RCC 7860 (cell line): ENCODE data around the gene ADK.

Experiments
- DNase-seq: peaks from one replicate; pipeline ENCODE4 v3.0.0-alpha.2; 2015; ENCODE audit warnings: low spot score
- FAIRE-seq: peaks from 2 replicates; lab custom pipeline; 2012; peaks lifted over from hg19 to GRCh38; lab: Jason Lieb, UNC

The ADK gene

DNA sequence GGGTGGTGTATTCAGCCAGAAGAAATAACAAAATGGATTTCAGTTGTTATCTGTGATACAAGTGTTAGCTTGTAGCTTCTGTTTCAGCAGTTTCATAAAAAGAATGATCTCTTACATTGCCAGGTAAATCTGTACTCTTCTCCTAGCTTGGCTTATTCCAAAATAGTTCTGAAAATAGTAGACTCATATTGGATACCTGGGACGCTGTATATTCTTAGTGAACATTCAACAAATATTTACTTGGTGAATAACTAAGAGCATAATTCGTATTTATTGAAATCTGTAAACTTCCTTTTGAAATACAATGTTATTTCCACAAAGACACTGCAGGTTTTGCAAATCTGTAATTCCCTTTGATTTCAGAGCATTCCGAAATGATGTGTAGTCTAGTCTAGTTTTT lies 249.2 kb downstream of the ADK start:
- no peak for FAIRE-seq

GRCh38 chr10:74406006-74406405 lies 255.0 kb downstream of the ADK start:
- DNase-seq (no peak), FAIRE-seq (no peak)

More for the DNA sequence above, 249.2 kb downstream of the ADK start:
- DNase-seq = no peak

- FAIRE-seq (no peak), DNase-seq (no peak)
Observed at GRCh38 chr10:74415146-74415839, 264.3 kb downstream of the ADK start.

DNA sequence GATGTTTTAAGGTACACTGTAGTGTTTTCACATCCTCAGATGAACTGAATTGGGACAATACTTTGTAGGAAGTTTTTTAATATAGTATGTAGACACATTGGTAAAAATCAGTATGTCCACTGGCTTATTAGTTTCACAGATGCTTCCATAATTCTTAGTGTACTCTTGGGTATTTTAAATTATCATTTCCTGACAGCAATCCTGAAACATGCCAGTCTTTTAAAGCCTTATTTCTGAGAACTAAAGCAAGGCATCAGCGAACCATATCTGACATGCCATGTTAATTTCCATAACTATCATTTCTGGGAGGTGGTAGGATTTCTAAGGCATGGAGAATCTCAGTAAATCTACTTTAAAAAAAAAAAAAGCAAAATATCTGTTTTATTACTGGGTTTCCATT lies 266.4 kb downstream of the ADK start:
- DNase-seq (no peak), FAIRE-seq (no peak)

DNA sequence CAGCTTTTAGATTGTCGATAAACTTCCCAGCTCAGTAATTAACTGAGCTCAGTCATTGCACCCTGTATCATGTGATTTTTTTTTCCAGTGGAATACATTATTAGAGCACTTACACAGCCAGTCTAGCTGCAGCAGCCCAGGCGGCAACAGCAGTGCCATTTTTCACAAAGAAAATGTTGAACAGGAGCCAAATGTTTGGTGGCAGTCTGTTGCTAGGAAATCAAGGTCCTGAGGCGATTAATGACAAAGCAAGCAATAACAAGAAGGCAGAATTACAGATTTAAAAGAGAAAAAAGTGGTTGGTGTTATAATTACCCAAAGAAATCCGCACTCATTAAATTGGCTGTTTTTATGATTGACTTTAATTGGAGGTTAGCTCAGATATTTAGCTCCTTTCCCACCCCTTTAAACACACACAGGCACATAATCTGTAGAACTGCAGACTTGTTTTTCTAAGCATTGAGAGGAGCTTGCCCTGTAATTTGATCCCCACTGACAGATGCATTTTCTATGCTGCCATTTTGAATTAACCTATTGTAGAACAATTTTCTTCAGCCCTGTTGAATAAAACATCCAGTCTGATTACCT lies 267.4 kb downstream of the ADK start:
- FAIRE-seq = no peak
- no peak for DNase-seq

DNA sequence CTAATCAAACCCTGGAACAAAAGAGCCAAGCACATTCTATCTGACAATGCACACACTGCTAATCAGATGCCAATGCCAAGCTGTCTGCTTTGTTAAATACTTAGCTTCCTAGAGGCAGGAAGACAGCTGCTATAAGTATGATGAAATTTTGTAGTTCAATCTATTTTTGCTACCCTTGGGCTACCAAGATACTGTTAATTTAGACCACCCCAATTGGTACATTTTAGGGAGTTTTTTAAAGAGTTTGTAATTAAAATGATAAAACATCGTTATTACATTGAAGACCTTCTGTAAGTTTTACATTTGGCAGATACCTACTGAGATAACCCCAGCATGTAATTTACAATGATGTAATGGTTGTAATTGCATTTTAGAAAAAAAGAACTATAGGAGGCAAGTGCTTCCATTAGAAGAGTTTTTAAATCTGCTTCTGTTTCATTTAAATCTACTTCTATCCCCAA lies 268.5 kb downstream of the ADK start:
- no peak for FAIRE-seq
- no peak for DNase-seq

DNA sequence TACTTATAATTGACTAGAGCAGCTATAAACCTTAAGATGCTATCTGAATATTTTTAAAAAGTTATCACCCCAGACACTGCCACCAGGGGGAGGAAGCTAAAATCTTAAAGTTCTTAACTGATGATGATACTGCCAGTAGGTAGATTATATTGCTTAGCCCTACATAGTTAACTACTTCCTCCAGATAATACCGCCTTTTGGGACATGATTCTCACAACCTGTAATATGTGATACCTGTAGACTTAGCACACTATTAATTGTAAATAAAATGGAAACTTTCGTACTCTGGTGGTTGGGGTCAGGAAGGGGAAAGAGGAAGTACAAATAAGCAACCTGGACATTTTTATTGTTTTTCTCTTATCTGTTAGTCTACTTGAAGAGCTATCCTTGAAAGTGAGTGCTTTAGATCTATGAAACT lies 268.9 kb downstream of the ADK start:
- no peak for DNase-seq
- FAIRE-seq = no peak

DNA sequence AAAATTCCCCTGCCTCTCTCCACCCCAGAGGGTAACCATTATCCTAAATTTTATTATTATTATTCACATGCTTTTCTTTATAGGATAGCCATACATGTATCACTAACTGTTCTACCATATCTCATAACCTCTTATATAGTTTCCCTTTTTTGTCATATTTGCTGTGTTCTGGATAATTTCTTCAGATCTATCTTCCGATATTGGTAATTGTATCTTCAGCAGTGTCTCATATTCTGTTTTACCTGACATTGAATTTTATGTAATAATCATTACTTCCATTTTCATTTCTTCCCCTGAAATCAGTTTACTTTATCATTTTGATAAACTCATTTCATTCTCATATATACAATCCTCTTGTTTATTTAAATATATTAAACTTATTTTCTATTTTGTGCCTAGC lies 273.5 kb downstream of the ADK start:
- DNase-seq = no peak
- no peak for FAIRE-seq

- no peak for FAIRE-seq
Observed at GRCh38 chr10:74425456-74426001, 274.5 kb downstream of the ADK start.

GRCh38 chr10:74431816-74432215 lies 280.8 kb downstream of the ADK start:
- FAIRE-seq (no peak), DNase-seq (no peak)

More at GRCh38 chr10:74425456-74426001, 274.5 kb downstream of the ADK start:
- no peak for DNase-seq

DNA sequence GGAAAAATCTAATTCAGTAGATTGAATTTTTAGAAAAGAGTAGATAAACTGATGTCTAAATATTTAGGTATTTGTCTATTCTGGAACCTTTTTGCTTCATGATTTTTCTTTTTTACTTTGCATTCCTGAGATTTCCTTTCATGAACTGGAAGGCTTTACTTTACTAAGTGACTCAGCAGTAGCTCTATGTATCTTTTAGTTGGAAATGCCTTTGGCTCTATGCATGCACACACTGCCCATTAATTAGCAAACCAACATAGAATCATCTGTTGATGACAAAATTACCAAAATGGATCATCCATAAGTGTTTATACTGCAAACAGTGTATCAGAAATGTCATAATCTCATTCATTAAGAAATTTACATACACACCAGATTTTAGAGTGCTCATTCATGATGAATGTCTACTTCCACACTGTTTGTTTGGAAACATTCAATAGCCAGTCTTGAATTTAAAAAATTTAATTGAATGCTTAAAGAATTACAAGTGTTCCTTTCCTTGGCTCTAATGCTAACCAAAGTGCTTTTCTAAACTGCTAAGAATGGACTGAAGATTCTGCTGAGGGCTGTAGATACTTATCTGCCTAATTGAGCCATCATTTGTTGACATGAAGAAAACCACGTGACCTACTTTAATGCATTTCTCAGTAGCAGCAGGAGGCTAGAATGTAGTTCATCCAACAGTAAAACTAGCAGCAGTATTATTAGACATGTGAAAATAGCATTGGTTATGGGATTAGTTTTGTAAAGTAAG lies 282.0 kb downstream of the ADK start:
- FAIRE-seq = no peak
- no peak for DNase-seq

DNA sequence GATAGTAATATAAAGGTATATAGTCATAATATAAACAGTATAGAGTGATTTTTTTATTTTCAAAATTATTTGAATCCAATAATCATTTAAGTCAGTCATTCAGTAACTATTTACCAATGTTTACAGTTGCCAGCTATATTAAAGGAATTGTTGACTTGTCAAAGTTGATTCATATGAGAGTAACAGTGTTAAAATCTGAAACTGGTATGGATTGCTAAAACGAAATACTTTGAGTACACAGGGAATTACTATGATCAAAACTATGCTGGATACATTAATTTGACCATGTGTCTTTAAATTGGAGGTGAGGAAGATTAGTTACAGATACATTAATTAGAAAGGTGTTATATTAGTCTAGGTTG lies 282.6 kb downstream of the ADK start:
- no peak for FAIRE-seq
- DNase-seq = no peak

GRCh38 chr10:74433993-74434392 lies 283.0 kb downstream of the ADK start:
- DNase-seq (no peak), FAIRE-seq (no peak)

GRCh38 chr10:74434547-74434946 lies 283.5 kb downstream of the ADK start:
- no peak for FAIRE-seq
- DNase-seq = no peak

DNA sequence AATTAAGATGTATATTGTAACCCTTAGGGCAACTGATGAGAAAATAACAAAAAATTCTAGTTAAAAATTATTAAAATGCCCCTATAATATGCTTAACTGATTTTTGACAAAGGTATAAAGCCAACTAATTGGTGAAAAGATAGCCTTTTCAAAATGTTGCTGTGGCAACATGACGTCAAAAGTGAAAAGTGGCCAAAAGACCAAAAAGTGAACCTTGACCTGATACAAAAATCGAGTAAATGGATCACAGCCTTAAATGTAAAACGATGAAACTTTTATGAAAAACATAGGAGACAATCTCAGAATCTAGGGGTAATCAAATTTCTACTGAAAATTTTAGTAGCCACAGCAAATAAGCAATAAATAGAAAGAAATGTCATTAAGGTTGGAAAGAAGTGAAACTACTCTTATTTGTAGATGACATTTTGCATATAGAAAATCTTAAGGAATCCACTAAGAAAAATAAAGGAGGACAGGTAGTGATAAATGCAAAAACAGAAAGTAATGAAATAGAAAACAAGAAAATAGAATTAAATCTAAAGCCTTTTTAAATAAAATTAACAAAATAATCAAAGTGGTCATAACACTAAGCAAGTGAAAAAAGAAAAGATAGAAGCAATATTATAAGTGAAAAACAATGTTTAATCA lies 285.6 kb downstream of the ADK start:
- FAIRE-seq (peak; percentile 49), DNase-seq (no peak)

GRCh38 chr10:74437822-74438221 lies 286.8 kb downstream of the ADK start:
- DNase-seq = peak; percentile 52
- peak; percentile 38 for FAIRE-seq

DNA sequence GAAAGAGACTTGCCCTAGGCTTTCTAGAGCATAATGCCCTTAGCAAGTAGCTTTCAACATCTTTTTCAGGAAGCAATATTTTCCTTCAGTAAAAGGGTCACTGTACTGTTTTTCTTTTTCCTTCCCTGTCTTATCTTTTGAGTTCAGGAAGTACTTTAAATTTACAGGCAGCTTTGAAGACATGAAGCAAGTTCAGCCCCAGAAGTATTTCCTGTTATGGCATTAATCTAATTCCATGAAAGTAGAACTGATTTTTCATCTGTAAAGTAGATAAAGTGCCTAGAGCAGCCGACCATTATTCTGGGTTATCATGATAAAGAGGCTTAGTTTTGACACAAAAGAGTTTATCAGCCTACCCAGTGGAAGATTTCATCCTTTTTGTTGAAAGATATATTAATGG lies 288.2 kb downstream of the ADK start:
- FAIRE-seq (no peak), DNase-seq (no peak)

- FAIRE-seq (no peak), DNase-seq (no peak)
Observed at GRCh38 chr10:74445493-74445892, 294.5 kb downstream of the ADK start.

DNA sequence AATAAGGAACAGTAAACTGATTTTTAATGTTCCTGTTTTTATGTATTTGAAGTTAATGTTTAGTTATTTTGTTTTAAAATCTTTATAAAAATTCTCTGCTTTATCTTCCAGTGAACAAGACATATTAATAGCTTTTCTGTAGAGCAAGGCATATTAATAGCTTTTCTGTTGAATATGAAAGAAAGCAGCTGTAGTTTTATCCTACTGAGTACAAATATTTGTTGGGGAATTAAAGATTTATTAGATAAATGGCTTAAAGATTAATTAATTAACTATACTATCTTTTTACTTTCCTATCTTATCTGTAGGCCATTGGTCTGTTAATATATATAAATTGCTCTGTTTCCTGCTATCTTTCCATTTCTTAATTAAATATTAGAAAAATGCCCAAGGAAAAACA lies 299.6 kb downstream of the ADK start:
- FAIRE-seq = no peak

GRCh38 chr10:74451127-74451829 lies 300.3 kb downstream of the ADK start:
- FAIRE-seq (no peak), DNase-seq (no peak)

More for the DNA sequence above, 299.6 kb downstream of the ADK start:
- DNase-seq = no peak

DNA sequence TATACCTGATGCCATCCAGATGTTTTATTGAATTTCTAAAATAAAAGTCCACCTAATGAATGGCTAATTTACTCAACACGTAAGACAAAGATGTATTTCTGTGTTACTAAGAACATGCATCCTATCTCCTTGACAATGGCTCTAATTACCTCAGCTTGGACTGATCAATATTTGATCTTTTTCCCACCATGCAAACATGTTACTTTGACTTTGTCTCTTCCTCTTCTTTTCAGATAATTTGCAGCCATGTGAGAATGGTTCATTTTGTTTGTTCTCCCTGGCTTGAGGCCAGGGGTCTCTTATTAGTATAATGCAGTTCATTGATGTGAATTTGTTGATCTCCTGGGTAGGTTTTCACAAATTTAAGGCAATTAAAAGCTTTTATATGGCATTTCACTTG lies 302.1 kb downstream of the ADK start:
- no peak for DNase-seq

More for the DNA sequence above, 302.1 kb downstream of the ADK start:
- no peak for FAIRE-seq
